Measurements from ENCODE around the gene LUC7L. TPM values are rescaled to one million over a fixed set of nuclear protein-coding genes. Genes with fewer than 3 reads are reported as not detected.
A peak's percentile ranks its signal among the peaks of the same experiment; 100 is the strongest.
"Not testable (repeated sequence)": the region's sequence is repeated elsewhere in the genome, so short reads cannot be mapped to it uniquely, and the experiment has no call there.

Gene LUC7L
- total RNA-seq, 1 experiment from 2014 or later = 74.1 TPM

GRCh38 chr16:155031-155398, 74.2 kb downstream of the LUC7L start:
- no peaks in the 10 kb centered on the region for H3K36me3 Mint-ChIP-seq (ENCODE audit: insufficient read depth, unreplicated experiment)
- TF ChIP-seq, protein P1, sequence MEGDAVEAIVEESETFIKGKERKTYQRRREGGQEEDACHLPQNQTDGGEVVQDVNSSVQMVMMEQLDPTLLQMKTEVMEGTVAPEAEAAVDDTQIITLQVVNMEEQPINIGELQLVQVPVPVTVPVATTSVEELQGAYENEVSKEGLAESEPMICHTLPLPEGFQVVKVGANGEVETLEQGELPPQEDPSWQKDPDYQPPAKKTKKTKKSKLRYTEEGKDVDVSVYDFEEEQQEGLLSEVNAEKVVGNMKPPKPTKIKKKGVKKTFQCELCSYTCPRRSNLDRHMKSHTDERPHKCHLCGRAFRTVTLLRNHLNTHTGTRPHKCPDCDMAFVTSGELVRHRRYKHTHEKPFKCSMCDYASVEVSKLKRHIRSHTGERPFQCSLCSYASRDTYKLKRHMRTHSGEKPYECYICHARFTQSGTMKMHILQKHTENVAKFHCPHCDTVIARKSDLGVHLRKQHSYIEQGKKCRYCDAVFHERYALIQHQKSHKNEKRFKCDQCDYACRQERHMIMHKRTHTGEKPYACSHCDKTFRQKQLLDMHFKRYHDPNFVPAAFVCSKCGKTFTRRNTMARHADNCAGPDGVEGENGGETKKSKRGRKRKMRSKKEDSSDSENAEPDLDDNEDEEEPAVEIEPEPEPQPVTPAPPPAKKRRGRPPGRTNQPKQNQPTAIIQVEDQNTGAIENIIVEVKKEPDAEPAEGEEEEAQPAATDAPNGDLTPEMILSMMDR (IDR thresholded peaks at IDR 0.05; ENCODE audit: unreplicated experiment) = no peak
- H3K27ac Mint-ChIP-seq (ENCODE audit: low read depth, unreplicated experiment) = no peak overlapping the region
- H3K4me1 Mint-ChIP-seq (ENCODE audit: insufficient read depth, unreplicated experiment) = peaks cover 17% of the 10 kb centered on the region
- no TSS peak for BruUV-seq (replicated peaks)
- H3K9me3 Mint-ChIP-seq (ENCODE audit: unreplicated experiment) = no peaks in the 10 kb centered on the region
- peaks cover 40% of the 10 kb centered on the region for H3K27me3 Mint-ChIP-seq (ENCODE audit: insufficient read depth, unreplicated experiment)
- intact Hi-C loops (cut with micrococcal nuclease) = no loop called here
- ChIA-PET CTCF (interaction anchor here (0.6 kb wide), 1 partner anchor 207 kb away, joined by 4 read pairs; no protein-coding TSS in a partner anchor), POLR2A (no interaction called here)
- no peak for DNase-seq (ENCODE audit: unreplicated experiment)
- H3K4me3 Mint-ChIP-seq (ENCODE audit: unreplicated experiment) = peak overlapping the region; percentile 49

GRCh38 chr16:154217-155030, 74.8 kb downstream of the LUC7L start:
- TF ChIP-seq, protein P1 (IDR thresholded peaks at IDR 0.05; ENCODE audit: unreplicated experiment) = no peak
- Mint-ChIP-seq H3K27ac (ENCODE audit: low read depth, unreplicated experiment) (no peak overlapping the region), H3K4me1 (ENCODE audit: insufficient read depth, unreplicated experiment) (peaks cover 13% of the 10 kb centered on the region), H3K4me3 (ENCODE audit: unreplicated experiment) (peak overlapping the region; percentile 49), H3K27me3 (ENCODE audit: insufficient read depth, unreplicated experiment) (peaks cover 34% of the 10 kb centered on the region), H3K9me3 (ENCODE audit: unreplicated experiment) (no peaks in the 10 kb centered on the region), H3K36me3 (ENCODE audit: insufficient read depth, unreplicated experiment) (no peaks in the 10 kb centered on the region)
- POLR2A ChIA-PET = no interaction called here
- CTCF ChIA-PET = interaction anchor here (0.6 kb wide), 1 partner anchor 207 kb away, joined by 4 read pairs; no protein-coding TSS in a partner anchor
- no TSS peak for BruUV-seq (replicated peaks)
- no peak for DNase-seq (ENCODE audit: unreplicated experiment)
- intact Hi-C loops (cut with micrococcal nuclease) = no loop called here

- H3K9me3 Mint-ChIP-seq (ENCODE audit: unreplicated experiment); BruUV-seq (replicated peaks); DNase-seq (ENCODE audit: unreplicated experiment); POLR2A ChIA-PET; intact Hi-C loops (cut with micrococcal nuclease); H3K27ac Mint-ChIP-seq (ENCODE audit: low read depth, unreplicated experiment); H3K4me3 Mint-ChIP-seq (ENCODE audit: unreplicated experiment); H3K36me3 Mint-ChIP-seq (ENCODE audit: insufficient read depth, unreplicated experiment); CTCF ChIA-PET: not testable (repeated sequence)
- Mint-ChIP-seq H3K4me1 (ENCODE audit: insufficient read depth, unreplicated experiment) (peaks cover 15% of the 10 kb centered on the region), H3K27me3 (ENCODE audit: insufficient read depth, unreplicated experiment) (peaks cover 27% of the 10 kb centered on the region)
Measured at GRCh38 chr16:153550-154216, 75.6 kb downstream of the LUC7L start.

DNA sequence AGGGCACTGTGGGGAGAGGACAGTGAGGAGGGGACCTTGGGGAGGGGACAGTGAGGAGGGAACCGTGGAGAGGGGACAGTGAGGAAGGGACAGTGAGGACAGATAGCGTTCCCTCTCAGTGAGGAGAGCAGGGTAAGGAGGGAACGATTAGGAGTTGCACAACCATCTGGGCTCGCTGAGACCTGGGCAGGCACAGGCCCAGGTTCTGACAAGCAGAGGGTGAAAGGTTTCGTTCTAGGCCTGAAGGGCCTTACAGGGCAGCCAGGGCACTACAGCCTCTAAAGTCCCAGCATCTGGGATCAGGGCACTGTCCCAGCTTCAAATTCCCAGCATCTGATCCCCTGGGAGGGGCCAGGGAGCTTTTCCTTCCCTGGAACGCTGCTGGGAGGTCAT, 76.1 kb downstream of the LUC7L start:
- peaks cover 15% of the 10 kb centered on the region for H3K4me1 Mint-ChIP-seq (ENCODE audit: insufficient read depth, unreplicated experiment)
- H3K4me3 Mint-ChIP-seq (ENCODE audit: unreplicated experiment); POLR2A ChIA-PET; BruUV-seq (replicated peaks); DNase-seq (ENCODE audit: unreplicated experiment); H3K36me3 Mint-ChIP-seq (ENCODE audit: insufficient read depth, unreplicated experiment); H3K27ac Mint-ChIP-seq (ENCODE audit: low read depth, unreplicated experiment); intact Hi-C loops (cut with micrococcal nuclease); H3K9me3 Mint-ChIP-seq (ENCODE audit: unreplicated experiment); CTCF ChIA-PET: not testable (repeated sequence)
- H3K27me3 Mint-ChIP-seq (ENCODE audit: insufficient read depth, unreplicated experiment) = peaks cover 22% of the 10 kb centered on the region
